GM21786 (cell line): ENCODE data around the gene CCDC8.

Experiments used
- ATAC-seq: cut with Tn5 transposase; IDR thresholded peaks from one replicate; pipeline ENCODE4 v1.9.1; 2021; ENCODE audit not compliant: unreplicated experiment

The CCDC8 gene

DNA sequence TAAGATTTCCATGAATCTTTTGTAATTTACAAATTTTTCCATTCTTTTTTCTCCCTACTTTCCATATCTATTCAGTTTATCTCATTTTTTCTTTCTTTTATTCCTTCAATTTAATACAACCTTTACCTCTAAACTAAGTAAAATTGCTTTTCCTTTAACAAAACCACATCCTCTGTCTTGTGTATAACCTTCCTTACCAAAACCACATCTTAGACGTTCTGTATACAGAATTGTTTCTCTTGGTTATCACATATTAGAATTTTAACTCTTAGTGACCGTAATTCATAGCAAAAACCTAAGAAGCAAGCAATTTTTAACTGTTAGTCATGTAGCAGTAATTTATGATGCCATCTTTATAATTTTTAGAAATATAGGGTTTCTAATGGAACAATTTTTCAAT is 51.4 kb downstream of the CCDC8 start:
- ATAC-seq: no peak
